ENCODE measurements around the gene ATF1. TPM values are rescaled to one million over a fixed set of nuclear protein-coding genes. Genes with fewer than 3 reads are reported as not detected.

Gene ATF1
- total RNA-seq, 4 donors from 2014 or later: 17.2 to 29.3 (median 19.4) TPM

- ATAC-seq: no peak
- TF ChIP-seq POLR2AphosphoS5 (IDR thresholded peaks at IDR 0.05) (no peak), EP300 (IDR thresholded peaks at IDR 0.05) (no peak), CTCF (IDR thresholded peaks at IDR 0.05) (no peak), POLR2A (IDR thresholded peaks at IDR 0.05) (no peak)
- H3K4me1 ChIP-seq: no peaks in the 10 kb centered on the region
- peaks cover under 1 to 100% of the 10 kb centered on the region in 2 donors for H3K36me3 ChIP-seq
- 84 to 91% methylated on average over 7 to 9 of the region's 9 CpGs for WGBS, 2 donors (ENCODE audit: low coverage in 1 of 2)
- H3K9me3 ChIP-seq: no peaks in the 10 kb centered on the region
- H3K27ac ChIP-seq: no peak overlapping the region
- H3K27me3 ChIP-seq: no peaks in the 10 kb centered on the region
- H3K4me3 ChIP-seq: no peak overlapping the region
Observed at GRCh38 chr12:50732591-50732990, 31.3 kb upstream of the ATF1 start.

GRCh38 chr12:50733706-50734105 lies 30.2 kb upstream of the ATF1 start:
- H3K4me3 ChIP-seq: no peak overlapping the region
- no peak overlapping the region for H3K27ac ChIP-seq
- H3K9me3 ChIP-seq: no peaks in the 10 kb centered on the region
- TF ChIP-seq POLR2A (IDR thresholded peaks at IDR 0.05) (no peak), CTCF (IDR thresholded peaks at IDR 0.05) (no peak), POLR2AphosphoS5 (IDR thresholded peaks at IDR 0.05) (no peak), EP300 (IDR thresholded peaks at IDR 0.05) (no peak)
- ATAC-seq: no peak
- H3K36me3 ChIP-seq: peaks cover 0 to 100% of the 10 kb centered on the region in 2 donors
- no peaks in the 10 kb centered on the region for H3K27me3 ChIP-seq
- H3K4me1 ChIP-seq: no peaks in the 10 kb centered on the region
- 89 to 90% methylated on average over 1 to 3 of the region's 3 CpGs for WGBS, 2 donors (ENCODE audit: low coverage in 1 of 2)

DNA sequence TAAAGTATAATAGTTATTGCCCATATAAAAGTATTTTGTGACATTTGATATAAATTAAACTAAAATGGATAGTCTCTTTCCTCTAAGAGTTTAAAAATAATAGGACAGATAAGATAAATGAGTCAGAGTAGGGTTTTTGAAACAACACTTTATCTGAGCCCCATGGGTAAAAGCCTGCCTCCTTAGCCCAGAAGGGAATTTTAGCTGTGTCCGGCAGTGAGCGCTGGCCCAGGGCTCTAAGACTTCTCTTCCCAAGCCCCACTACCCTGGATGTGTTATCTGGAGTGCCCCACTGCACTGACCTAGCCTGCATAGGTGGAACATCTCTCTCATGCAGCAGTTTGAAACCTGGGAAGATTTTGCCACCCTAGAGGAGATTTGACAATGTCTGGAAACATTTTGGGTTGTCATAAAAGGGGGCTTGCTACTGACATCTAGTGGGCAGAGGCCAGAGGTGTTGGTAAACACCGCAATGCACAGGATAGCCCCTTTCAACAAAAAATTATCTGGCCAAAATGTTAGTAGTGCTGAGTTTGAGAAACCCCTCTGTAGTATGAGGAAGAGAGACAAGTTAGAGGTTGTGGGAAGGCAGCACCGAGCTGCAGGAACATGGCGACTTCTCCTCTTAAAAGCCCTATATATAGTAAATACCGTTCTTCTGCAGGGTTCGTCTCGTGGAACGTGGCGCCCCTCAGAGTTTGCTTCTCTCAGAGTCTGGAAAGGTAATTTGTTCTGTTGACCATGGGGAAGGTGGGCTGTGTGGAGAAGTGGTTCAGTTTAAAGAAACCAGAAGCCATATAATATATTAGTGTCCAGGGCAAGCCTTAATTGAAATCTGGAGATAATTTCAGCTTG lies 29.3 kb upstream of the ATF1 start:
- 57 to 70% methylated on average over 4 to 10 of the region's 10 CpGs for WGBS, 2 donors (ENCODE audit: low coverage in 1 of 2)

GRCh38 chr12:50739611-50740010 lies 24.3 kb upstream of the ATF1 start:
- ATAC-seq: no peak
- H3K4me3 ChIP-seq: no peak overlapping the region
- TF ChIP-seq POLR2AphosphoS5 (IDR thresholded peaks at IDR 0.05) (no peak), CTCF (IDR thresholded peaks at IDR 0.05) (no peak), EP300 (IDR thresholded peaks at IDR 0.05) (no peak), POLR2A (IDR thresholded peaks at IDR 0.05) (no peak)
- H3K27ac ChIP-seq: no peak overlapping the region
- no peaks in the 10 kb centered on the region for H3K27me3 ChIP-seq
- 87 to 95% methylated on average over 3 to 4 of the region's 7 CpGs for WGBS, 2 donors (ENCODE audit: low coverage in 1 of 2)
- peaks cover 0 to 100% of the 10 kb centered on the region in 2 donors for H3K36me3 ChIP-seq
- no peaks in the 10 kb centered on the region for H3K4me1 ChIP-seq
- no peaks in the 10 kb centered on the region for H3K9me3 ChIP-seq

More for the DNA sequence above, 29.3 kb upstream of the ATF1 start:
- H3K27me3 ChIP-seq: no peaks in the 10 kb centered on the region
- peaks cover 0 to 100% of the 10 kb centered on the region in 2 donors for H3K36me3 ChIP-seq
- TF ChIP-seq POLR2A (IDR thresholded peaks at IDR 0.05): no peak
- no peak for TF ChIP-seq EP300 (IDR thresholded peaks at IDR 0.05)
- TF ChIP-seq CTCF (IDR thresholded peaks at IDR 0.05): peak in 2 of 4 experiments; percentile 19 to 51
- H3K4me3 ChIP-seq: no peak overlapping the region
- no peak overlapping the region for H3K27ac ChIP-seq
- no peak for ATAC-seq
- H3K4me1 ChIP-seq: no peaks in the 10 kb centered on the region
- H3K9me3 ChIP-seq: no peaks in the 10 kb centered on the region

- no peaks in the 10 kb centered on the region for H3K4me1 ChIP-seq
- 83 to 88% methylated on average over 2 of the region's 2 CpGs for WGBS, 2 donors (ENCODE audit: low coverage in 1 of 2)
- no peak overlapping the region for H3K27ac ChIP-seq
- H3K9me3 ChIP-seq: no peaks in the 10 kb centered on the region
- ATAC-seq: no peak
- no peak for TF ChIP-seq POLR2A (IDR thresholded peaks at IDR 0.05)
- H3K36me3 ChIP-seq: peaks cover 0 to 100% of the 10 kb centered on the region in 2 donors
- no peaks in the 10 kb centered on the region for H3K27me3 ChIP-seq
- H3K4me3 ChIP-seq: no peak overlapping the region
Observed at GRCh38 chr12:50740307-50740706, 23.6 kb upstream of the ATF1 start.

Data from gastroesophageal sphincter (tissue), 4 donors.